HG03025 (cell line): ENCODE measurements around the gene CYP4F2.
"Not testable (repeated sequence)": the region's sequence is repeated elsewhere in the genome, so short reads cannot be mapped to it uniquely, and the experiment has no call there.

Experiments used
- ATAC-seq: cut with Tn5 transposase; IDR thresholded peaks from one replicate; pipeline ENCODE4 v1.9.1; 2021; ENCODE audit warnings: mild to moderate bottlenecking, moderate library complexity; ENCODE audit not compliant: unreplicated experiment, low FRiP score

The CYP4F2 gene, protein sequence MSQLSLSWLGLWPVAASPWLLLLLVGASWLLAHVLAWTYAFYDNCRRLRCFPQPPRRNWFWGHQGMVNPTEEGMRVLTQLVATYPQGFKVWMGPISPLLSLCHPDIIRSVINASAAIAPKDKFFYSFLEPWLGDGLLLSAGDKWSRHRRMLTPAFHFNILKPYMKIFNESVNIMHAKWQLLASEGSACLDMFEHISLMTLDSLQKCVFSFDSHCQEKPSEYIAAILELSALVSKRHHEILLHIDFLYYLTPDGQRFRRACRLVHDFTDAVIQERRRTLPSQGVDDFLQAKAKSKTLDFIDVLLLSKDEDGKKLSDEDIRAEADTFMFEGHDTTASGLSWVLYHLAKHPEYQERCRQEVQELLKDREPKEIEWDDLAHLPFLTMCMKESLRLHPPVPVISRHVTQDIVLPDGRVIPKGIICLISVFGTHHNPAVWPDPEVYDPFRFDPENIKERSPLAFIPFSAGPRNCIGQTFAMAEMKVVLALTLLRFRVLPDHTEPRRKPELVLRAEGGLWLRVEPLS

DNA sequence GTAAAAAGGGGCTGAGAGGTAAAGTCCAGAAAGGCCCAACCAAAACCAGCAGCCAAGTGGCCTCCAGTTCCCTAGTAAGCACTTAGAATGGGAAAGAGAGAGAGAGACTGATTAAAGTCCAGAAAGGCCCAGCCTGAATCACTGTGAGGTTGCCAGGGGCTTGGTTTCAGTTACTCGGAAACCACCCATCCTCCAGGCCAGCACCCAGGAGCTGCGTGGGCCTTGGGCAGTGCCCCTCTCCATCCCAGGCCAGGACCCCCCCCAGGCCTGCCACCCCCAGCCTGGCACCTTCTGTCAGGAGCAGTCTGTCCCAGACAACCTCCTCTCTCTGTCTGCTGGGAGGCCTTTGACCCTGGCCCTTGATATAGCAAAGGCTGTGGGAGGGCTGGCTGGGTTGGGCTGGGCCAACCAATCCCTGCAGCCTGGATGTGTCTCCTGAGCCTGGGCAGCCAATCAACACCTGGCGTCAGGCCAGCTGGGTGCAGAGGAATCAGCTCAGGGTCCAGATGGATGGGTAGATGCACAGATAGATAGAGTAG lies at the start of gene CYP4F2:
Gene CYP4F2, minus strand, starts transcription at position 337 of the 539 bp plus-strand sequence. CDS start 463 bp downstream, outside the sequence.
- no peak for ATAC-seq

DNA sequence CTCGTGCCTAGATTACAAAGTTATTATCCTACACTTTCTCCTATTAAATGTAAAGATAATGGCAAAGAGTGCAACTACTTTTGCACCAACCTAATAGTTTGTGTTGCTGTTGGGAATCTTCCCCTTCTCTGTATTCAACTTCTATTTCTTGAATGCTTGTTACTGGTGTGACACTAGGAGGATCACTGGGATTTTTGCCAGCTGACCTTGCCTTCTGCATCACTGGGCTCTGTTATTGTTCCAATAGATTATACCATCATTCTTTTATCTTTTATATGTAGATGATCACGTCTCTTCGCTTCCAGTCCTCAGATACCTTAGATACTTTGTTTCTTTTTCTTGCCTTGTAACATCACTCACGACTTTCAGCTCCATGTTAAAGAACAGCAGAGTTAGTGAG lies 47.4 kb upstream of the CYP4F2 start:
- no peak for ATAC-seq

DNA sequence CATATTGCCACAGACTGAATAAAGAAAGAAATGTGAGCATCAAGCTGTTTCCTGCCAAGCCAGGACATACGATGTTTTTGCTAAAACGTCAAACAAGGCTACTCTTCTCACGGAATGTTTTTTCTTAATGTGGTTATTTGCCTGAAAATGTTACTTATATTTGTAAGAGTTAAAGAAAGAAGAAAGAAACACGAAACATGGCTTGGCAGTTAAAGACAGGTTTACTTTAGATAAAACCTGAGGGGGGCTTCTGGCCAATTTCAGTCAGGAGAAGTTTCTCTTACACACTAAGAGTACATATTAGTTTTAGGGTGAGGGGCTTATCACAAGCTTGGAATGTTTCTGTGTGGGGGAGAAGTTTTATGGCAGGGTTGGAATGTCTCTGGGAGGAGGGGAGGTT lies 46.5 kb upstream of the CYP4F2 start:
- no peak for ATAC-seq

DNA sequence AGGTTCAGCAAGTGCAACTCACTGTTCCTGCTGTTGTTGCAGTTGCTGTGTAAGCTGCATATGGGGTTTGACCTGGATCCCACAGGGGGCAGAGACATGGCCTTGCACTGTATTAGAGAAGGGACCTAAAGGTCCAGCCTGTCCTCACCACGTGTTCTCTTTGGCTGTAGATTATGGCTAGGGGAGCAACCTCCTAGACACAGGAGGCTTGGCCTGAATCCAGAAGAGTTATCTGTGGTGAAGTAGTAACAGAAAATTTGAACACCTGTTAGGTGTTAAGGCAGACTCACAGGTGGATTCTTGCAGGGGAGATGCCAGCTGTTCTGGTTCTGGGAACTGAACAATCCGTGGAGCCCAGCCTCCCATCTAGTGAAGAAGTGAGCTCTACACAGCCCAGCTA lies 39.9 kb upstream of the CYP4F2 start:
- ATAC-seq: no peak

DNA sequence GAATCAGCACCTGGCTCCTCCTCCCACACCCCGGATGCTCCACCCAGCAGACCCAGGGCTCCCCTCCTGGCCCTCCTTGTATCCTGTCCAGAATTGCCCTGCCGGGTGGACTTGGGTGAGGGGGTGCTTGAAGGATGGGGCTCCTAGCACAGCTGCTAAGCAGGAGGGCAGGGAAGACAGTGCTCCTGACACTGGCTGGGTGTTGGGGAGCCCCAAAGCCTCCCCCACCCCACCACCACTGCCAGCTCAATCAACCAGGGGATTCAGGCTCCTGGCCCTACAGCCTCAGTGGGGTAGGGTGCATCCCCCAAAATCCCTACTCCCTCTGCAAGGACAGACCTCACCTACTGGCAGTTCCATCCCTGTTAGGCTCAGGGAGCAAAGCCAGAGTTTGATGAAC lies 39.1 kb upstream of the CYP4F2 start:
- no peak for ATAC-seq

DNA sequence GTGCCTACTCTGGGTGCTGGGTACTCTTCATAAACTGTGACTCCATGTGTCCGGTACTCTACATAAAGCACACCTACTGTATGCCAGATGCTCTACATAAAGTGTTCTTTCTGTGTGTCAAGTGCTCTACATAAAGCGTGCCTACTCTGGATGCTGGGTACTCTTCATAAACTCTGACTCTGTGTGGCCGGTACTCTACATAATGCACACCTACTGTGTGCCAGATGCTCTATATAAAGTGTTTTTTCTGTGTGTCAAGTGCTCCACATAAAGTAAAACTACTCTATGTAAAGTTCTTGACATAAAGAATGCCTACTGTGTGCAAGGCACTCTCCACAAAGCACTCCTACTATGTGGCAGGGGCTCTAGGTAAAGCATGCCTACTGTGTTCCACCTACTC lies 38.3 kb upstream of the CYP4F2 start:
- no peak for ATAC-seq

DNA sequence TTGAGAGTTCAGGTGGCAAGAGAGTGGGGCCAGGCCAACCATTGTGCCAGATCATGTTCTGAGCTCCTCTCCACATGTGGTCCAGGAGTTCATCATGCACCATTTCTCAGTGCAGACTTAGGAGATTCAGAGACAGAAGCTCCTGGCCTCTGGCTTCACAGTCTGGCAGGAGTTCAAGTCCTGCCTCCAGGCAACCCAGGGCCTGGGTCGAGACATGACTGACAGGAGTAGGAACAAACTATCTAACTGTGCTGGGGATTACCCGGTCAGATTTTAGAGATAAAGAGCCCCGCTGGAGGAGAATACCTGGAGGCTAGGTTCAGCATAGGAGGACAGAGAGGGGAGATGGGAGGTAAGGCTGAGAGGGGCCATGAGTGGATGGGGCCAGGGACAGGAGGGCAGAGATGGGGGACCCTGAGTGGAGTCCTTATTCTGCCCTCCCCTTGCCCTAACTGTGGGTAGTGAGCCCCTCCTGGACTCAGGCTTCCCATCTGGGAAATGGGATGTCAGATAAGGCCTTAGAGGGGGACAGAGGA lies 37.4 kb upstream of the CYP4F2 start:
- ATAC-seq: no peak

DNA sequence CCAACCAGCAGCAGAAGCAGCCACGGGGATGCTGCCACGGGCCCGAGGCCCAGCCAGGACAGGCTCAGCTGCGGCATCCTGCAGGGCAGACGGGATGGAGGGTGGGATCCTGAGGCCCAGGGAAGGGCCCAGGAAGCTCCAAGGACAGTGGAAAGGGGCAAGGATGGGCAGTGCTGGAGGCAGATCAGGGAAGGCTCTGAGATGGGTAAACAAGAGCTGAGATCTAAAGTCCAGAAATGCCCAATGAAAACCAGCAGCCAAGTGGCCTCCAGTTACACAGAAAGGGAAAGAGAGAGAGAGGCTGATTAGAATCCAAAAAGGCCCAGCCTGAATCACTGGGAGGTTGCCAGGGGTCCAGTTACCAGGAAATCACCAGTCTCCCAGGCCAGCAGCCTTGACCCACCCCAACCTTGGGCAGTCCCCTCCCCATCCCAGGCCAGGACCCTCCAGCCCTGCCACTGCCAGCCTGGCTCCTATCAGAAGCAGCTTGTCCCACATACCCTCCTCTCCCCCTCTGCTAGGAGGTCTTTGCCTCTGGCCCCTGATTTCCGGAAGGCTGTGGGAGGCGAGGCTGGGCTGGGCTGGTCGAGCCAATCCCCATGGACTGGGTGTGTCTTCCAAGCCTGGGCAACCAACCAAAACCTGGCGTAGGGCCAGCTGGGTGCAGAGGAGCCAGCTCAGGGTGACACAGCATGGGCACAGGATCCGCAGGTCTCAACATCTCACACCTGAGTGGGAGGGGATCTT lies 36.6 kb upstream of the CYP4F2 start, which contains the start of gene CYP4F11:
Gene CYP4F11, minus strand, starts transcription at position 198 of the 747 bp plus-strand sequence. Its CDS starts 121 bp downstream, at position 77.
- ATAC-seq: no peak

DNA sequence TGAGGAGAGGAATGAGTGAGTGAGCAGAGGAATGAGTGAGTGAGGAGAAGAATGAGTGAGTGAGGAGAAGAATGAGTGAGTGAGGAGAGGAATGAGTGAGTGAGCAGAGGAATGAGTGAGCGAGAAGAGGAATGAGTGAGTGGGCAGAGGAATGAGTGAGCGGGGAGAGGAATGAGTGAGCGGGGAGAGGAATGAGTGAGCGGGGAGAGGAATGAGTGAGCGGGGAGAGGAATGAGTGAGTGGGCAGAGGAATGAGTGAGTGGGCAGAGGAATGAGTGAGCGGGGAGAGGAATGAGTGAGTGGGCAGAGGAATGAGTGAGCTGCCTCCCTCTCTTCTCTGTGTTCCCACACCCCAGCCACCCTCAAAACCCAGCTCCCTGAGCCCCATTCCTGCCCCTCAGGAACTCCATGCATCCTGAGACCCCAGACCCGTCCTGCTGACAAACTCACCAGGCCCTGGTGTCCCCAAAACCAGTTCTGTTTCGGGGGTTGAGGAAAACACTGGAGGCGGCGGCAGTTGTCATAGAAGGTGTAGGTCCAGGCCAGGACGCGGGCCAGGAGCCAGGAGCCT lies 36.0 kb upstream of the CYP4F2 start:
- not testable (repeated sequence) for ATAC-seq

DNA sequence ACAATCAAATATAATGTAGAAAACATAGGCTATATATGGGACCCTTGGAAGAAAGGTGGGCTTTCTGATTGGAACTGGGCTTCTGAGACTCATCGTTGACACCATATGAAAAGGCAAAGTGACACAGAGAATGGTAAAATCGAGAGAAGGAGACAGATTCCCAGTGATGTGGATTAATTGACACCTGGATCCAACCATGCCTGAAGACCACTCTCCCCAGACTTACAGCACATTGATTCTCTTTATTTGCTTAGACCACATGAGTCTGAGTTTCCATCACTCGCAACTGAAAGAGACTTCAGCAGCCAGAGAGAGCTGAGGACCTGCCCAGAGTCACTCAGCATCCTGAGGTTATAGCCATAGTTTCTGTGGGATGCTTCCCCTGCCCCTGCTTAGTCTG lies 30.4 kb upstream of the CYP4F2 start:
- no peak for ATAC-seq

DNA sequence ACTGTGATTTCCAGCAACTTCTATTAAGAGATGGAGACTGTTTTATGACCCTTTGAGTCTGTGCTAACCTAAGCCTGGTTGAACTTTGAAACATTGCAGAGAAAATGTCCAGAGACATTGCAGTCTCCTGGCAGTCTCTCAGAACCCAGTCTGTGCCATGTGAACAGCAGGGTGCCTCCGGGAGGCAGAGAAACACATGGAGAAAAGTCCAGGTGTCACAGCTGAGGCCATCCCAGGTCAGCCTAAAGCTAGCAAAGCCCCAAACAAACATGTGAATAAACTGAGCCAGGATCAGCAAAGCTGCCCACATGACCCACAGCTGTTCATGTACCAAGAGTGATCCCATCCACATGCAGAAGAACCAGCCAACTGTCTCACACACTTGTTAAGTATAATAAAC lies 28.6 kb upstream of the CYP4F2 start:
- ATAC-seq: no peak

DNA sequence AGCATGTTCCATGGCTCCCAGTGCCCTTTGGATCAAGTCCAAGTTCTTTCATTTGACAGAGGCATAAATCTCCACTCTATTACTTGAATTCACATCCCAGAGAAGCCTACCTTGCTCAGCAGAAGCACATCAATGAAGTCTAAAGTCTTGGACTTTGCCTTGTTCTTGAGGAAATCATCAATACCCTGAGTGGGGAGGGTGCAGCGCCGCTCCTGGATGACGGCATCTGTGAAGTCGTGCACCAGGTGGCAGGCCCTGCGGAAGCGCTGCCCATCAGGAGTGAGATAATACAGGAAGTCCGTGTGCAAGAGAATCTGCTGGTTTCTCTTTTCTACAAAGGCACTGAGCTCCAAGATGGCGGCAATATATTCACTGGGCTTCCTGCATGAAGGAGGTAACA lies 25.8 kb upstream of the CYP4F2 start:
- no peak for ATAC-seq

DNA sequence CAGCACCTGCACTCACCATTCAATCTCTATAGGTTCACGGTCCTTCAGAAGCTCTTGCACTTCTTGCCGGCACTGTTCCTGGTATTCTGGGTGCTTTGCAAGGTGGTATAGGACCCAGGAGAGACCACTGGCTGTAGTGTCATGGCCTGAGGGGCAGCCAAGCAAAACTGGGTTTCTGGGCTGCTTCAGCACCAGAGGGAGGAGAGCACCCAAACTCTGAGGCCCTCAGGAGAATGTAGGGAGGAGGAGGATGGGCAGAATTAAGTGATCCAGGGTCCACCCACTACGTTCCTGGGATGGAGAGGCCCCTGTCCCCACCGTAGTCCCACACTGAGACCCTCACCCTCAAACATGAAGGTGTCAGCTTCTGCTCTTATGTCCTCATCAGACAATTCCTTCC lies 24.1 kb upstream of the CYP4F2 start:
- no peak for ATAC-seq

DNA sequence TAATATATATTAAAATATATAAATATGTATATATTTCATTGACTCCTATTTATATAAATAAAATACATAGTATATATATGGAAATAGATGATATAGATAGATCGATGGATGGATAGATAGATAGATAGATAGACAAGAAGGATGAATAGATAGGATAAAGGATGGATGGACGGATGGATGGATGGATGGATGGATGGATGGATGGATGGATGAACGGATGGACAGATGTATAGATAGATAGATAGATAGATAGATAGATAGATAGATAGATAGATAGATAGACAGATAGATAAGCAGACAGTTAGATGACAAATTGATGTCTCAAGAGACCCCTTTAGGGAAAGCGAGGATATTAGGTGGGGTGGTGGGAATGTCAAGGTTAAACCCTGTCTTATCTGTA lies 21.4 kb upstream of the CYP4F2 start:
- no peak for ATAC-seq

DNA sequence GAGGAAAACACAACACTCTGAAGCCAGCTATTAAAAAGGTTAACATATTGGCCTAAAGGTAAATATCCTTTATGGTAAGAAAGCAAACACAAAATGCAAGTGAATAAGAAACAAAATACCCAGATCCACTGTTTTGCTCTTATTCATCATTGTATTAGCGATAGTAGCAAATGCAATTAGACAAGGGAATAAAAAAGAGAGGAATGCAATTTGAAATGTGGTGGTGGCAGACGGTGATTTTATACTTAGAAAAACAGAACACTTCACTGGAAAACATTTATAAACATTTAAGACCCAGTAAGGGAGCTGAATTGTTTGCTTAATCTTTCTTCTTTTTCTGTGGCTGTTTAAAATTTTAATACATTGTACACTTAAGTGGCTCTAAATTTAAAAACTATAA lies 17.2 kb upstream of the CYP4F2 start:
- no peak for ATAC-seq

DNA sequence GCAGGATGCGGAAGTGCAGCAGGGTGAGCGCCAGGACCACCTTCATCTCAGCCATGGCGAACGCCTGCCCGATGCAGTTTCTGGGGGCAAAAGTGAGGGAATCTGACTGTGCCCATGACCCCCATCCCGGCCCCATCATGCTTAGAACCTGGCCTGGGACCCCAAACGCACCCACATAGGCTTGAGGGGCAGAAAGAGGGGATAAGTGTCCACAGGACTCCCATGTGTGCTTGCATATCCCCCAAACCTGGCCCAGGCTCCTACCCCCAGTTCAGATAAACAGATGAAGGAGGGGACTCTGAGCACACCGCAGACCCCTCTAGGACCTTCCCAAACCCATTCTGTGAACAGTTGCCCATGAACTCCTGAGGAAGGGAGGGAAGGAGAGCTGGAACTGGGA lies 16.0 kb upstream of the CYP4F2 start:
- ATAC-seq: no peak

DNA sequence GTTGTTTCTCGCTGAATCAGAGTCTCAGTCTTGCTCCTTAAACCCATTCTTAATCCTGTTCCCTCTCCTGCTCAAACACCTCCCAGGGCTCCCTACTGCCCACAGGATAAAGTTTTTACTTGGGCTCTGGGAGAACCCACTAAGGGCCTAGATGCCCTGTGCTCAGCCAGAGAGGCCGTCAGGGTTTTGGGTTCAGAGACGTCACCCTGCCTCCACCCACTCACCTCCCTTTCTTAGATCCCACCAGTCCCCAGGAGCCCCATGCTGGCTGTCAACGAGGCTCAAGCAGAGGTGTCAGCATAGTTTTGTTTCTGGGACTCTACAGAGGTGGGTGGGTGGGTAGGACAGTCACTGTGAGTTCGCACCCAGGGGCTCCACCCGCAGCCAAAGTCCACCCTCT lies 15.5 kb upstream of the CYP4F2 start:
- ATAC-seq: no peak

DNA sequence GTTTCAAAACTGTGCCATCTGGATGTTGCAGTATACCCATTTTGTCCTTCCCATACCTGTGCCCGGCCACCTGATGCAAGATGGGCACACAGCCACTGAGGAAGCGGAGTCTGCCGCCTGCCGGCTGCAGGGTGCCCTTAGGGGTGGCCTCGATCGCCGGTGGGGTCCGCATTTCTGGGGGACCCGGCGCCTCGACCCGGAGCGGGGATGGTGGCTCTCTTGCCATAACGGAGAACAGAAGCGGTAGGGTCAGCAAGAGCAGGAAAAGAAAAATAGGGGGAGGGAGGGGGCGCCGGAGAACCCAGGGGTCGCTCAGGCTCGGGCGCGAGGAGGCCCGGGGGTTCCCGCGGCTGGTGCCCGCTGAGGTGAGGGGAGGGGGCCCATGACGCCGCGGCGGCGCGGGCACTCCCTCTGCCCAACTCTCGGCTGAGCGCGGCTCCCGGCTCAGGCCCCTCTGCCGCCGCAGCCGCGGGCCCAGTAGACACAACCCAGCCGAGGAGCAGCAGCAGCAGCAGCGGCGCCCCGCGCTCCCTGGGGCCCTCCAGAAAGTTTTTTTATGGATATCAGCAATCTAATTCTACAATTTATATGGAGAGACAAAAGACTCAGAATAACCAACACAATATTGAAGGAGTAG lies 13.8 kb upstream of the CYP4F2 start:
- ATAC-seq: no peak

DNA sequence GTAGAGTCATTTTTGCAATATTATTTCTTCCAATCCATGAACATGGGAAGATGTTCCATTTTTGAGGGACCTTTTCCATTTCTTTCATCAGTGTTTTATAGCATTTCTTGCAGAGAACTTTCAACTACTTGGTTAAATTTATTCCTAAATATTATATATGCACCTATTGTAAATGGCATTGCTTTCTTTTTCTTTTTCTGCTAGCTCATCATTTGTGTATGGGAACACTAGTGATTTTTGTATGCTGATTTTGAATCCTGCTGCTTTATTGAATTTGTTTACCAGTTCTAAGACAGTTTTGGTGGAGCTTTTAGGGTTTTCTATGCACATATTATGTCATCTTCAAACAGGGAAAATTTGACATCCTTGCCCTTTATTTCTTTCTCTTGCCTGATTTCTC lies 7.2 kb upstream of the CYP4F2 start:
- ATAC-seq: no peak

DNA sequence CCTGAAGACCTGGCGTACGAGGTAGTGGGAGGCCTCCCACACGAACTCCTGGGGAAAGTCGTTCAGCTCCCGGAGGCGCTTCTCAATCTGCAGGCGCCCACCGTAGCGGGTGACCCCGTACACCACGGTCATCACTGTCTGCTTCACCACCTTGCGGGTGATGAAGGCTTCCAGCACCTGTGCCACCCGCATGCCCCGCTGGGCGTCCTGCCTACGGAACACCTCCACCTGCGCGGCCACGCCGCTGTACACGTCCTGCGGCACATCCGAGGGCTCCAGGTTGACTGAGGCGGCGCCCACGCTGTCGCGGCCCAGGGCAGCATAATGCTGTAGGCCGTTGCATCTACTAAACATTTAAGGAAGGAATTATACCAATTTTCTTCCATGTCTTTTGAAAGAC lies 5.0 kb upstream of the CYP4F2 start:
- not testable (repeated sequence) for ATAC-seq
